ENCODE results near the gene IL13RA1.

DNA sequence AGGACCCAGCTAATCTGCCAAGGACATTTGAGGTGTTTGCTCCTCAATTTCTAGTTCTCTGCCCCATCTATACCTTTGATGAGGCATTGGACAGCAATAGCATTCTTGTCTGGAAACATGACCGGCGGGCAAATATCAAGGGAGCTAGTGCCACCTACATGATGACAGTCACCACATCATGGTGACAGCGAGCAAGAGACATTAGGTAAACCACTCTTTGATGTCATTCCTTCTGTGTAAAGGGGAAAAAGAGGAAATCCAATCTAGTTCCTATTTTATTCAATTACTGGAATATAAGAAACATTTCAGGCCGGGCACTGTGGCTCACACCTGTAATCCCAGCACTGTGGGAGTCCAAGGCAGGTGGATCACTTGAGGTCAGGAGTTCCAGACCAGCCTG lies 20.7 kb upstream of the IL13RA1 start:
- TF ChIP-seq, protein P1, sequence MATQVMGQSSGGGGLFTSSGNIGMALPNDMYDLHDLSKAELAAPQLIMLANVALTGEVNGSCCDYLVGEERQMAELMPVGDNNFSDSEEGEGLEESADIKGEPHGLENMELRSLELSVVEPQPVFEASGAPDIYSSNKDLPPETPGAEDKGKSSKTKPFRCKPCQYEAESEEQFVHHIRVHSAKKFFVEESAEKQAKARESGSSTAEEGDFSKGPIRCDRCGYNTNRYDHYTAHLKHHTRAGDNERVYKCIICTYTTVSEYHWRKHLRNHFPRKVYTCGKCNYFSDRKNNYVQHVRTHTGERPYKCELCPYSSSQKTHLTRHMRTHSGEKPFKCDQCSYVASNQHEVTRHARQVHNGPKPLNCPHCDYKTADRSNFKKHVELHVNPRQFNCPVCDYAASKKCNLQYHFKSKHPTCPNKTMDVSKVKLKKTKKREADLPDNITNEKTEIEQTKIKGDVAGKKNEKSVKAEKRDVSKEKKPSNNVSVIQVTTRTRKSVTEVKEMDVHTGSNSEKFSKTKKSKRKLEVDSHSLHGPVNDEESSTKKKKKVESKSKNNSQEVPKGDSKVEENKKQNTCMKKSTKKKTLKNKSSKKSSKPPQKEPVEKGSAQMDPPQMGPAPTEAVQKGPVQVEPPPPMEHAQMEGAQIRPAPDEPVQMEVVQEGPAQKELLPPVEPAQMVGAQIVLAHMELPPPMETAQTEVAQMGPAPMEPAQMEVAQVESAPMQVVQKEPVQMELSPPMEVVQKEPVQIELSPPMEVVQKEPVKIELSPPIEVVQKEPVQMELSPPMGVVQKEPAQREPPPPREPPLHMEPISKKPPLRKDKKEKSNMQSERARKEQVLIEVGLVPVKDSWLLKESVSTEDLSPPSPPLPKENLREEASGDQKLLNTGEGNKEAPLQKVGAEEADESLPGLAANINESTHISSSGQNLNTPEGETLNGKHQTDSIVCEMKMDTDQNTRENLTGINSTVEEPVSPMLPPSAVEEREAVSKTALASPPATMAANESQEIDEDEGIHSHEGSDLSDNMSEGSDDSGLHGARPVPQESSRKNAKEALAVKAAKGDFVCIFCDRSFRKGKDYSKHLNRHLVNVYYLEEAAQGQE (IDR thresholded peaks at IDR 0.05; ENCODE audit: insufficient read depth in 1 of 2, low read depth in 2 of 2, low read length in 2 of 2) = no peak
- TF ChIP-seq POLR2AphosphoS5 (IDR thresholded peaks at IDR 0.05; ENCODE audit: low read depth, low read length) (no peak), TAF1 (IDR thresholded peaks at IDR 0.05; ENCODE audit: borderline replicate concordance, insufficient read depth, low read length) (no peak), SIN3A (IDR thresholded peaks at IDR 0.05; ENCODE audit: borderline replicate concordance, insufficient read depth, low read length) (no peak)
